ENCODE results near the gene SLC19A2.

SLC19A2 gene

DNA sequence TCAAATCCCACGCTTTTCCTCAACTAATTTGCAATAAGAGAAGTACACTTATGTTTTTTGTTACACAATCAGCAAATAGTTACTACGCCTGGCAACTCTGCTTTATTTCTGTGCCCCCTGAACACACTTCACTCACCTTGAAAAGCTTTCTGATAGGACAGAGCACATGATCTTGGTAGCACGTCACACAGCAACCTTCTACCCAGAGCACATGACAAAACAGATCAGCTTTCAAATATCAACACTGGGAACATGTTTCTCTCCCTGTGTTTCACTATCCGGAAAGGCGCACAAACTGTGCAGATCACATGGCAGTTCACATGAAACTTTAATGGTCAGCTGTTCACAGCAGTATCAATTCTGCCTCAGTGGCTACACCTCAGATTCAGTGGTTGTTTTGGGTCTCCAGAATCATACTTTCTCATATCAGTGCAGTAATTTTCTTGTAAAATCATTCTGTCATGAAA is 2.2 kb downstream of the SLC19A2 start:
- TF ChIP-seq POLR2AphosphoS5 (IDR thresholded peaks at IDR 0.05; ENCODE audit: low read depth) (no peak), GABPA (IDR thresholded peaks at IDR 0.05; ENCODE audit: low read depth) (no peak), SPI1 (IDR thresholded peaks at IDR 0.05; ENCODE audit: borderline replicate concordance, low read depth) (no peak)
- TF ChIP-seq, protein P1, sequence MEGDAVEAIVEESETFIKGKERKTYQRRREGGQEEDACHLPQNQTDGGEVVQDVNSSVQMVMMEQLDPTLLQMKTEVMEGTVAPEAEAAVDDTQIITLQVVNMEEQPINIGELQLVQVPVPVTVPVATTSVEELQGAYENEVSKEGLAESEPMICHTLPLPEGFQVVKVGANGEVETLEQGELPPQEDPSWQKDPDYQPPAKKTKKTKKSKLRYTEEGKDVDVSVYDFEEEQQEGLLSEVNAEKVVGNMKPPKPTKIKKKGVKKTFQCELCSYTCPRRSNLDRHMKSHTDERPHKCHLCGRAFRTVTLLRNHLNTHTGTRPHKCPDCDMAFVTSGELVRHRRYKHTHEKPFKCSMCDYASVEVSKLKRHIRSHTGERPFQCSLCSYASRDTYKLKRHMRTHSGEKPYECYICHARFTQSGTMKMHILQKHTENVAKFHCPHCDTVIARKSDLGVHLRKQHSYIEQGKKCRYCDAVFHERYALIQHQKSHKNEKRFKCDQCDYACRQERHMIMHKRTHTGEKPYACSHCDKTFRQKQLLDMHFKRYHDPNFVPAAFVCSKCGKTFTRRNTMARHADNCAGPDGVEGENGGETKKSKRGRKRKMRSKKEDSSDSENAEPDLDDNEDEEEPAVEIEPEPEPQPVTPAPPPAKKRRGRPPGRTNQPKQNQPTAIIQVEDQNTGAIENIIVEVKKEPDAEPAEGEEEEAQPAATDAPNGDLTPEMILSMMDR (IDR thresholded peaks at IDR 0.05; ENCODE audit: insufficient read depth, low read length) = no peak
- TF ChIP-seq, protein P2, sequence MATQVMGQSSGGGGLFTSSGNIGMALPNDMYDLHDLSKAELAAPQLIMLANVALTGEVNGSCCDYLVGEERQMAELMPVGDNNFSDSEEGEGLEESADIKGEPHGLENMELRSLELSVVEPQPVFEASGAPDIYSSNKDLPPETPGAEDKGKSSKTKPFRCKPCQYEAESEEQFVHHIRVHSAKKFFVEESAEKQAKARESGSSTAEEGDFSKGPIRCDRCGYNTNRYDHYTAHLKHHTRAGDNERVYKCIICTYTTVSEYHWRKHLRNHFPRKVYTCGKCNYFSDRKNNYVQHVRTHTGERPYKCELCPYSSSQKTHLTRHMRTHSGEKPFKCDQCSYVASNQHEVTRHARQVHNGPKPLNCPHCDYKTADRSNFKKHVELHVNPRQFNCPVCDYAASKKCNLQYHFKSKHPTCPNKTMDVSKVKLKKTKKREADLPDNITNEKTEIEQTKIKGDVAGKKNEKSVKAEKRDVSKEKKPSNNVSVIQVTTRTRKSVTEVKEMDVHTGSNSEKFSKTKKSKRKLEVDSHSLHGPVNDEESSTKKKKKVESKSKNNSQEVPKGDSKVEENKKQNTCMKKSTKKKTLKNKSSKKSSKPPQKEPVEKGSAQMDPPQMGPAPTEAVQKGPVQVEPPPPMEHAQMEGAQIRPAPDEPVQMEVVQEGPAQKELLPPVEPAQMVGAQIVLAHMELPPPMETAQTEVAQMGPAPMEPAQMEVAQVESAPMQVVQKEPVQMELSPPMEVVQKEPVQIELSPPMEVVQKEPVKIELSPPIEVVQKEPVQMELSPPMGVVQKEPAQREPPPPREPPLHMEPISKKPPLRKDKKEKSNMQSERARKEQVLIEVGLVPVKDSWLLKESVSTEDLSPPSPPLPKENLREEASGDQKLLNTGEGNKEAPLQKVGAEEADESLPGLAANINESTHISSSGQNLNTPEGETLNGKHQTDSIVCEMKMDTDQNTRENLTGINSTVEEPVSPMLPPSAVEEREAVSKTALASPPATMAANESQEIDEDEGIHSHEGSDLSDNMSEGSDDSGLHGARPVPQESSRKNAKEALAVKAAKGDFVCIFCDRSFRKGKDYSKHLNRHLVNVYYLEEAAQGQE (IDR thresholded peaks at IDR 0.05; ENCODE audit: insufficient replicate concordance, low read depth) = no peak
- H3K27me3 ChIP-seq (ENCODE audit: insufficient read depth, poor library complexity, severe bottlenecking) = no peaks in the 10 kb centered on the region
- peak overlapping the region; percentile 83 for H3K4me3 ChIP-seq (replicated peaks; ENCODE audit: insufficient read depth, low read length)
- peak overlapping the region; percentile 83 for H3K27ac ChIP-seq (replicated peaks)
- peak in 1 of 2 experiments; percentile 40 for DNase-seq (ENCODE audit: low read depth in 1 of 2, low spot score in 1 of 2)

DNA sequence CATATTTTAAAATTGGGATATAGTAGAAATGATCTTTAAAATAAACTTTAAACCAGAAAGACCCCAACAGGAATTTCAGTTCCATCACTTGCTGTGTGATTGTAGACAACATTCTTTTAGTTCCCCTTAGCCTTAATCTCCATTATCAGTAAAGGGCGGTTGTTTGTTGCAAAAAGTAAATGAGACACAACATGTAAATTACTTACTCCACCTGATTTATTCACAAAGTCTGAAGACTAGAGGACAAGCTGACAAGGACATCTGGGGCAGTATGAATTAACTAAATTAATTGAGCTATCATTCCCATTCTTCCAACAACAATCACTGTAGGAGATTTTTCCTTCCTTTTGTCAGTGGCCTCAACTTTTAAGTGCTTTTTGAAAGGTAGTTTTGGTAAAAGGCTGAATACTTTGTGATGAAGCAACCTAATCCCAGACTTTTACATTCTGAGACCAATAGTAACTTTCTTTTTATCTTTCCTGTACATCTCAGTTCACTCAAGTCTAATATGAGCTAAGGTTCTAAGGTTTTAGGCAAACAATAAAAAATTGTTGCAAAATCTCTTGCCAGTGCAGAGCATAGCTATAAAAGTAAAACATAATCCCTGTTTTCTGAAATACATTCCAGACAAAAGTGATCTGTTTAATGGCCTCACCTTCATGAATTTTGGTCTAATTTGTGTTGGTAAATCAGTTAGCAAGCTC is 6.2 kb downstream of the SLC19A2 start:
- no peak overlapping the region for H3K27ac ChIP-seq (replicated peaks)
- no peak for DNase-seq (ENCODE audit: low read depth in 1 of 2, low spot score in 1 of 2)
- TF ChIP-seq, protein P2 (IDR thresholded peaks at IDR 0.05; ENCODE audit: insufficient replicate concordance, low read depth) = no peak
- TF ChIP-seq GABPA (IDR thresholded peaks at IDR 0.05; ENCODE audit: low read depth) (no peak), POLR2AphosphoS5 (IDR thresholded peaks at IDR 0.05; ENCODE audit: low read depth) (no peak), SPI1 (IDR thresholded peaks at IDR 0.05; ENCODE audit: borderline replicate concordance, low read depth) (no peak)
- TF ChIP-seq, protein P1 (IDR thresholded peaks at IDR 0.05; ENCODE audit: insufficient read depth, low read length) = no peak
- no peak overlapping the region for H3K4me3 ChIP-seq (replicated peaks; ENCODE audit: insufficient read depth, low read length)
- no peaks in the 10 kb centered on the region for H3K27me3 ChIP-seq (ENCODE audit: insufficient read depth, poor library complexity, severe bottlenecking)

DNA sequence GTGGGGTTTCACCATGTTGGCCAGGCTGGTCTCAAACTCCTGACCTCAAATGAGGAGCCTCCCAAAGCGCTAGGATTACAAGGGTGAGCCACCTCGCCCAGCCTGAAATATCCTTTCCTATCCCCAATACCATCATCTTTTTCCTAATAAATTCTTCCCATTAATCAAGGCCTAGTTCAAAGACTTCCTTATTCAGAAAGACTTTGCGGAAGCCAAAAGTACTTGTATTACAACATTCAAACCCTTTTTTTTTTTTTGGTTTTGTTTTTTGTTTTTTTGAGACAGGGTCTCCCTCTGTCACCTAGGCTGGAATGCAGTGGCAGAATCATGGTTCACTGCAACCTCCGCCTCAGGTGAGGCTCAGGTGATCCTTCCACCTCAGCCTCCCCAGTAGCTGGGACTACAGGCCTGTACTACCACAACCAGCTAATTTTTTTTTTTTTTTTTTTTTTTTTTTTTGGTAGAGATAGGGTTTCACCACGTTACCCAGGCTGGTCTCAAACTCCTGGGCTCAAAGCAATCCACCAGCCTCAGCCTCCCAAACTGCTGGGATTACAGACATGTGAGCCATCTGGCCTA is 7.6 kb downstream of the SLC19A2 start:
- peak overlapping the region; percentile 31; the same call in 1 of the 2 replicates for H3K27ac ChIP-seq (replicated peaks)
- peak; percentile 86 for TF ChIP-seq SPI1 (IDR thresholded peaks at IDR 0.05; ENCODE audit: borderline replicate concordance, low read depth)
- TF ChIP-seq, protein P1 (IDR thresholded peaks at IDR 0.05; ENCODE audit: insufficient read depth, low read length) = no peak
- no peak overlapping the region for H3K4me3 ChIP-seq (replicated peaks; ENCODE audit: insufficient read depth, low read length)
- no peaks in the 10 kb centered on the region for H3K27me3 ChIP-seq (ENCODE audit: insufficient read depth, poor library complexity, severe bottlenecking)
- DNase-seq (ENCODE audit: low read depth in 1 of 2, low spot score in 1 of 2) = no peak

Data from HL-60 (cell line).